ENCODE data around the gene PRR19. TPM values are rescaled to one million over a fixed set of nuclear protein-coding genes. Genes with fewer than 3 reads are reported as not detected.
"Not testable (repeated sequence)": the region's sequence is repeated elsewhere in the genome, so short reads cannot be mapped to it uniquely, and the experiment has no call there.

PRR19 gene
- total RNA-seq, 4 donors from 2014 or later: 0.27 to 0.45 TPM; not detected in 2

DNA sequence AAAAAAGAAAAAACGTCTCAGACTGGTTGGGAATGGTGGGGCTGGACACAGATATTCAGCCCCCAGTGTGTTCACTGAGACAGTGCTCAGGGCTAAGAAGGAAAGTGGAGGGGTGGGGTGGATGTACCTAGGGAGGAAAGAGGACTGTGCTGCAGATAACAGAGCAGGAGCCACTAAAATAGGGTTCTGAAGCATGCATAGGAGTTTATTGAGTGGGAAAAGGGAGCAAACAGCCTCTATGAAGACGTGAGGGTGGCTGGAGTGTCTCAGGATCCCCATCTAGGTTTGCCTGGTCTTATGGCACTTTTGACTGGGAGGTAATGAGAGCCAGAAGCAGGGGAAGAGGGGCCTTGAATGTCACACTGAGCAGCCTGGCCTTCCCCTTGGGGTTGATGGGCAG, 26.9 kb downstream of the PRR19 start:
- H3K4me3 ChIP-seq (replicated peaks in 1 of 3): no peak overlapping the region
- intact Hi-C loops (cut with DNase I): no loop called here
- no peaks in the 10 kb centered on the region for H3K9me3 ChIP-seq
- DNase-seq: no peak
- no peak for TF ChIP-seq POLR2A (IDR thresholded peaks at IDR 0.05)
- TF ChIP-seq, protein P1, sequence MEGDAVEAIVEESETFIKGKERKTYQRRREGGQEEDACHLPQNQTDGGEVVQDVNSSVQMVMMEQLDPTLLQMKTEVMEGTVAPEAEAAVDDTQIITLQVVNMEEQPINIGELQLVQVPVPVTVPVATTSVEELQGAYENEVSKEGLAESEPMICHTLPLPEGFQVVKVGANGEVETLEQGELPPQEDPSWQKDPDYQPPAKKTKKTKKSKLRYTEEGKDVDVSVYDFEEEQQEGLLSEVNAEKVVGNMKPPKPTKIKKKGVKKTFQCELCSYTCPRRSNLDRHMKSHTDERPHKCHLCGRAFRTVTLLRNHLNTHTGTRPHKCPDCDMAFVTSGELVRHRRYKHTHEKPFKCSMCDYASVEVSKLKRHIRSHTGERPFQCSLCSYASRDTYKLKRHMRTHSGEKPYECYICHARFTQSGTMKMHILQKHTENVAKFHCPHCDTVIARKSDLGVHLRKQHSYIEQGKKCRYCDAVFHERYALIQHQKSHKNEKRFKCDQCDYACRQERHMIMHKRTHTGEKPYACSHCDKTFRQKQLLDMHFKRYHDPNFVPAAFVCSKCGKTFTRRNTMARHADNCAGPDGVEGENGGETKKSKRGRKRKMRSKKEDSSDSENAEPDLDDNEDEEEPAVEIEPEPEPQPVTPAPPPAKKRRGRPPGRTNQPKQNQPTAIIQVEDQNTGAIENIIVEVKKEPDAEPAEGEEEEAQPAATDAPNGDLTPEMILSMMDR (IDR thresholded peaks at IDR 0.05): no peak
- no peaks in the 10 kb centered on the region for H3K36me3 ChIP-seq
- 83 to 90% methylated on average over 2 of the region's 2 CpGs for WGBS, 2 donors
- no peak overlapping the region for H3K27ac ChIP-seq
- peaks cover 9% of the 10 kb centered on the region for H3K27me3 ChIP-seq
- peaks cover 25 to 29% of the 10 kb centered on the region in 2 donors for H3K4me1 ChIP-seq

- Histone ChIP-seq H3K27ac (no peak overlapping the region), H3K9me3 (no peaks in the 10 kb centered on the region), H3K4me3 (replicated peaks in 1 of 3) (no peak overlapping the region), H3K4me1 (peaks cover 17% of the 10 kb centered on the region in 2 donors), H3K36me3 (no peaks in the 10 kb centered on the region), H3K27me3 (no peaks in the 10 kb centered on the region)
- intact Hi-C loops (cut with DNase I): no loop called here
- TF ChIP-seq, protein P1 (IDR thresholded peaks at IDR 0.05): no peak
- no peak for TF ChIP-seq POLR2A (IDR thresholded peaks at IDR 0.05)
- no peak for DNase-seq
- WGBS, 2 donors: 66 to 71% methylated on average over 2 of the region's 2 CpGs
Observed at GRCh38 chr19:42330241-42330711, 28.3 kb downstream of the PRR19 start.

DNA sequence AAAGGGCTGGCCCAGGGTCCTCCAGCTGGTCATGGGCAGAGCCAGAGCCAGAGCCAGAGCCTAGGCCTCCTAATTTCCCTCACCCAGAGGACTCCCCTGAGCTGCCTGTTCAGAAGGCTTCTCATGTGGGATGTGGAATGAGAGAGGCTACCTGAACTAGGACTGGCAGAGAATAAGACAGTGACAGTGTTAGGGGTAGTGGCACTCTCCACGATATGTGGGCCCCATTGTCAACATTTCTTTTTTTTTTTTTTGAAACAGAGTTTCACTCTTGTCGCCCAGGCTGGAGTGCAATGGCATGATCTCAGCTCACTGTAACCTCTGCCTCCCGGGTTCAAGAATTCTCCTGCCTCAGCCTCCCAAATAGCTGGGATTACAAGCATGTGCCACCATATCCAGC, 29.4 kb downstream of the PRR19 start:
- intact Hi-C loops (cut with DNase I); H3K9me3 ChIP-seq; H3K27me3 ChIP-seq; DNase-seq; H3K4me3 ChIP-seq (replicated peaks in 1 of 3); H3K27ac ChIP-seq; H3K36me3 ChIP-seq: not testable (repeated sequence)
- H3K4me1 ChIP-seq: peaks cover 13 to 14% of the 10 kb centered on the region in 2 donors
- 89 to 94% methylated on average over 3 of the region's 3 CpGs for WGBS, 2 donors

GRCh38 chr19:42332059-42332458, 30.1 kb downstream of the PRR19 start:
- Histone ChIP-seq H3K27me3 (no peaks in the 10 kb centered on the region), H3K9me3 (no peaks in the 10 kb centered on the region), H3K4me3 (replicated peaks in 1 of 3) (no peak overlapping the region), H3K36me3 (peaks cover 4% of the 10 kb centered on the region in 2 donors), H3K27ac (no peak overlapping the region), H3K4me1 (peaks cover 6 to 7% of the 10 kb centered on the region in 2 donors)
- intact Hi-C loops (cut with DNase I): no loop called here
- WGBS, 2 donors: 85 to 86% methylated on average over 6 of the region's 6 CpGs
- no peak for DNase-seq
- no peak for TF ChIP-seq POLR2A (IDR thresholded peaks at IDR 0.05)
- TF ChIP-seq, protein P1 (IDR thresholded peaks at IDR 0.05): no peak

DNA sequence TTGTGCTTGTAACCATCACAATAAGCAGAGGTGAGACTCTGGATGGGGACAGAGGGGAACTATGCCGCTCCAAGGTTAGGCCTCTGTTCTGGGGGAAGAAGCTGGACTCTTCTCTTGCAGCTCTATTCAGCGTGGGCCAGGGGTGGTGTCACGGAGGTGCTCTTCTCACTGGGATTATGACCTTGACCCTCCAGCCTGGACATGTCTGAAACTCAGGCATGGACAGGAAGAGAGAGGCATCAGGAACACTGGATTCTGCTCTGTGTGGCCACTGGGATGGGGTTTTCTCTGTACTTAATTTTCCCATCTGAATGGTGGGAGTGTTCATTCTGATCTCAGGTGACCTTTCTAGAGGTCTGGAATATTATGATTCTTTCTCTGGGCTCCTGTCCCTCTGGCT, 31.1 kb downstream of the PRR19 start:
- 94% methylated on average over 3 of the region's 3 CpGs; no CpG with 5 or more reads in 1 of the 2 donors for WGBS, 2 donors
- no peaks in the 10 kb centered on the region for H3K9me3 ChIP-seq

More for the DNA sequence above, 31.1 kb downstream of the PRR19 start:
- H3K27me3 ChIP-seq: no peaks in the 10 kb centered on the region
- no peak overlapping the region for H3K27ac ChIP-seq
- intact Hi-C loops (cut with DNase I): no loop called here
- H3K4me3 ChIP-seq (replicated peaks in 1 of 3): no peak overlapping the region
- no peaks in the 10 kb centered on the region for H3K4me1 ChIP-seq
- DNase-seq: no peak
- TF ChIP-seq, protein P1 (IDR thresholded peaks at IDR 0.05): no peak
- TF ChIP-seq POLR2A (IDR thresholded peaks at IDR 0.05): no peak
- H3K36me3 ChIP-seq: peaks cover 4% of the 10 kb centered on the region in 2 donors
